K562 (cell line): ENCODE data around the gene TOMM70. TPM values are rescaled to one million over a fixed set of nuclear protein-coding genes. Genes with fewer than 3 reads are reported as not detected.

Experiments
- ATAC-seq: fragments of 200-7000 bp; cut with Tn5 transposase; 3 replicates; pipeline ENCODE4 v1.9.1; 2020; ENCODE audit warnings: moderate library complexity
- BruUV-seq: library from RNA; stranded (reverse); fragments of 400-500 nt; replicated peaks from 2 replicates; lab custom pipeline; 2021; lab: Mats Ljungman, UMichigan
- CTCF ChIA-PET: fragments of 300-600 bp; formaldehyde crosslinking; extraction: SDS; loops from one replicate; lab custom pipeline; 2021; ENCODE audit warnings: low intra/inter-chr PET ratio; lab: Yijun Ruan, JAX
- POLR2A ChIA-PET: fragments of 300-600, 350-650 bp; sonication (Branson Sonifier 250); formaldehyde crosslinking; extraction: SDS; loops from one replicate; lab custom pipeline; 2021; ENCODE audit warnings: antibody characterized with exemption, inconsistent platforms; lab: Yijun Ruan, JAX
- DNase-seq, 4 experiments: peaks; one replicate each; pipeline versions ENCODE4 v3.0.0 to v3.0.0-alpha.2; 2011 to 2018; ENCODE audit warnings: low spot score in 3 of 4, mixed read lengths in 3 of 4; ENCODE audit errors: extremely low read depth in 1 of 4
- FAIRE-seq: peaks from 2 replicates; lab custom pipeline; 2011; peaks lifted over from hg19 to GRCh38; lab: Jason Lieb, UNC
- H2AFZ ChIP-seq: 2 replicates; pipeline ENCODE4 v1.6.0; 2011; ENCODE audit warnings: low read depth, low read length, control low read depth, inconsistent platforms
- H3K27ac ChIP-seq: fragments of 200-600 bp; 3 replicates; pipeline ENCODE4 v1.8.0; 2011; ENCODE audit warnings: low read depth, mild to moderate bottlenecking, control low read depth, inconsistent platforms, low read length, moderate library complexity, mixed read lengths; ENCODE audit errors: extremely low read depth
- H3K27me3 ChIP-seq, 2 experiments: fragments of 300-600 bp in 1 of 2; 2 replicates in 1 of 2; 3 replicates in 1 of 2; pipeline versions ENCODE4 v1.6.0 to v1.8.0; 2011; ENCODE audit warnings: inconsistent platforms in 2 of 2, low read length in 2 of 2, mild to moderate bottlenecking in 1 of 2, mixed read lengths in 1 of 2, moderate library complexity in 1 of 2; ENCODE audit not compliant: control insufficient read depth in 2 of 2, insufficient read depth in 2 of 2
- H3K36me3 ChIP-seq: fragments of 300-600 bp; 3 replicates; pipeline ENCODE4 v1.8.0; 2011; ENCODE audit warnings: mild to moderate bottlenecking, low read length, inconsistent platforms; ENCODE audit not compliant: control insufficient read depth, insufficient read depth
- H3K4me1 ChIP-seq, 2 experiments: fragments of 200-600 bp in 1 of 2; replicated peaks in 1 of 2; 2 replicates in 1 of 2; 3 replicates in 1 of 2; pipeline versions ENCODE4 v1.5.1 to v1.8.0; 2011; ENCODE audit warnings: inconsistent platforms in 2 of 2, low read length in 2 of 2, mild to moderate bottlenecking in 1 of 2, mixed read lengths in 1 of 2, moderate library complexity in 1 of 2; ENCODE audit not compliant: control insufficient read depth in 2 of 2, insufficient read depth in 2 of 2
- H3K4me2 ChIP-seq: 2 replicates; pipeline ENCODE4 v1.6.1; 2011; ENCODE audit warnings: low read length, control low read depth, inconsistent platforms, mixed read lengths; ENCODE audit not compliant: insufficient read depth
- H3K4me3 ChIP-seq: fragments of 200-600 bp; sonication (generic), shearing (Covaris generic); 2 replicates; pipeline ENCODE4 v1.5.1; 2016; ENCODE audit warnings: control low read depth, inconsistent platforms
- H3K79me2 ChIP-seq: fragments of 200-600 bp; 3 replicates; pipeline ENCODE4 v1.8.0; 2011; ENCODE audit warnings: low read length, inconsistent platforms; ENCODE audit not compliant: control insufficient read depth, insufficient read depth
- H3K9ac ChIP-seq, 2 experiments: 2 replicates each; pipeline versions ENCODE4 v1.6.0 to v1.6.1; 2011; ENCODE audit warnings: low read depth in 2 of 2, low read length in 2 of 2, control low read depth in 1 of 2, inconsistent platforms in 1 of 2, mild to moderate bottlenecking in 1 of 2, mixed read lengths in 1 of 2; ENCODE audit not compliant: insufficient read depth in 1 of 2
- H3K9me1 ChIP-seq: one replicate; pipeline ENCODE4 v1.6.0; 2011; ENCODE audit warnings: inconsistent platforms, mild to moderate bottlenecking, low read length, moderate library complexity; ENCODE audit not compliant: control insufficient read depth, insufficient read depth
- H3K9me3 ChIP-seq: replicated peaks from 2 replicates; pipeline ENCODE4 v1.5.1; 2011; ENCODE audit warnings: low read depth, low read length, inconsistent platforms; ENCODE audit not compliant: control insufficient read depth, insufficient read depth
- H4K20me1 ChIP-seq: replicated peaks from 2 replicates; pipeline ENCODE4 v1.6.1; 2011; ENCODE audit warnings: low read length, inconsistent platforms, mixed read lengths; ENCODE audit not compliant: control insufficient read depth, insufficient read depth
- C11orf30 ChIP-seq: fragments of 450-650 bp; IDR thresholded peaks from 2 replicates; pipeline ENCODE4 v1.6.1; 2016; ENCODE audit warnings: low read depth, mild to moderate bottlenecking
- SIN3A ChIP-seq, 2 experiments: fragments of 150-350 bp in 1 of 2; IDR thresholded peaks; 2 replicates each; pipeline ENCODE4 v1.6.1; 2011 to 2016; ENCODE audit warnings: borderline replicate concordance in 2 of 2, low read depth in 2 of 2, low read length in 2 of 2, mild to moderate bottlenecking in 2 of 2, moderate library complexity in 2 of 2; ENCODE audit not compliant: control insufficient read depth in 1 of 2
- ZNF316 ChIP-seq: fragments of 450-650 bp; IDR thresholded peaks from 2 replicates; pipeline ENCODE4 v1.6.1; 2016
- ZNF445 ChIP-seq: fragments of 250-450 bp; sonication (Bioruptor Pico); IDR thresholded peaks from 2 replicates; pipeline ENCODE4 v1.4.0; 2020; ENCODE audit warnings: low read depth, mild to moderate bottlenecking, moderate library complexity
- WGBS: fragments of 100-300 bp; shearing (Covaris generic); methylation state at CpG from one replicate; pipeline ENCODE4 v1.1.6; 2016; ENCODE audit warnings: low coverage, mixed read lengths; ENCODE audit not compliant: insufficient coverage; ENCODE audit errors: missing lambda C conversion rate; 5-methylcytosine and 5-hydroxymethylcytosine counted together
- in situ Hi-C: fragments of 300-500 bp; cut with MboI; formaldehyde crosslinking; loops from 4 replicates; pipeline ENCODE4 v1.15.0; 2018; ENCODE audit warnings: inconsistent platforms, mixed read lengths
- intact Hi-C: fragments of 100-400 bp; cut with micrococcal nuclease; formaldehyde crosslinking; loops from 2 replicates; pipeline ENCODE4 v1.14.2; 2022
- polyA plus RNA-seq, 8 experiments: library from polyadenylated mRNA; depleted of rRNA in 4 of 8; stranded (reverse) in 5 of 8; unstranded in 3 of 8; fragments of >200 nt; fragmentation: Nextera tagmentation in 2 of 8; fragmentation: Illumina TruSeq in 1 of 8; extraction: Ambion mirVana in 2 of 8; extraction: Trizol in 1 of 8; gene quantifications; 2 replicates each; pipeline versions ENCODE4 v1.2.1 to v1.2.3, GENCODE V29; 2011 to 2014; ENCODE audit warnings: inconsistent platforms in 1 of 8, missing spikeins in 1 of 8
- total RNA-seq, 7 experiments: library from RNA; depleted of rRNA in 6 of 7; stranded (reverse); fragments of >200 nt in 6 of 7; fragmentation: Illumina TruSeq in 2 of 7; extraction: Trizol in 2 of 7; gene quantifications; 2 replicates each; pipeline versions ENCODE4 v1.2.1 to v1.2.3, GENCODE V29; 2011 to 2021; ENCODE audit warnings: low replicate concordance in 1 of 7

TOMM70 gene
- total and polyA plus RNA-seq, 9 of the 15 experiments (the other 6 are each of a cell fraction or from before 2014, with no cell fraction given), result 17.5 to 75.6 (median 54.9) TPM

GRCh38 chr3:100386437-100387074 is 14.3 kb downstream of the TOMM70 start:
- intact Hi-C loops, result no loop called here
- Histone ChIP-seq H3K27me3 (no peaks in the 10 kb centered on the region), H3K4me3 (no peak overlapping the region), H3K4me1 (no peaks in the 10 kb centered on the region), H3K36me3 (peaks cover 77% of the 10 kb centered on the region), H4K20me1 (no peaks in the 10 kb centered on the region), H3K79me2 (peaks cover 46% of the 10 kb centered on the region), H3K27ac (no peak overlapping the region), H3K9ac (no peak overlapping the region), H3K4me2 (no peak overlapping the region), H3K9me1 (no peaks in the 10 kb centered on the region), H3K9me3 (no peaks in the 10 kb centered on the region)
- CTCF ChIA-PET, result no interaction called here
- no TSS peak for BruUV-seq
- DNase-seq (no peak), FAIRE-seq (no peak)
- TF ChIP-seq C11orf30 (0 out of 2 replicates have a peak, but pooled peaks have one; percentile 8), ZNF445 (CRISPR knock-in tag) (no peak), ZNF316 (peak; percentile 60; the same call in 1 of the 2 replicates)
- TF ChIP-seq, all 486 proteins: peak for 2
- no peak overlapping the region for H2AFZ ChIP-seq
- in situ Hi-C loops, result no loop called here
- POLR2A ChIA-PET, result interaction anchor here (0.8 to 2.6 kb wide), 2 partner anchors 12 to 15 kb away, joined by 3 to 18 read pairs; partner anchors contain the start of genes LNP1 and TOMM70
- no peak for ATAC-seq

- DNase-seq, result no peak
- 80% methylated on average over 8 of the region's 8 CpGs for WGBS
- Histone ChIP-seq H3K9ac (no peak overlapping the region), H3K4me3 (no peak overlapping the region), H3K4me1 (no peaks in the 10 kb centered on the region), H4K20me1 (no peaks in the 10 kb centered on the region), H3K27me3 (no peaks in the 10 kb centered on the region), H3K4me2 (no peak overlapping the region), H3K27ac (no peak overlapping the region), H3K36me3 (peaks cover 87% of the 10 kb centered on the region), H2AFZ (no peak overlapping the region), H3K9me1 (no peaks in the 10 kb centered on the region), H3K9me3 (no peaks in the 10 kb centered on the region), H3K79me2 (peaks cover 31% of the 10 kb centered on the region)
- BruUV-seq, result no TSS peak
- FAIRE-seq, result no peak
- no peak for ATAC-seq
- in situ Hi-C loops, result no loop called here
- ChIA-PET CTCF (no interaction called here), POLR2A (interaction anchor here (2.6 kb wide), 1 partner anchor 16 kb away, joined by 18 read pairs; the partner anchor contains the start of genes LNP1 and TOMM70)
- intact Hi-C loops, result loop anchor here (5.0 kb wide), 1 partner anchor 68 kb away; no protein-coding TSS in a partner anchor
- TF ChIP-seq SIN3A (IDR thresholded peaks at IDR 0.05; ENCODE audit: borderline replicate concordance in 2 of 2, control insufficient read depth in 1 of 2, low read depth in 2 of 2, low read length in 2 of 2), result no peak
These were observed 16.0 kb downstream of the TOMM70 start for GRCh38 chr3:100384733-100385525.
